Measurements from ENCODE around the gene SIN3A.

Gene SIN3A

GRCh38 chr15:75328493-75329314 is 122.8 kb downstream of the SIN3A start:
- no peak for DNase-seq

- DNase-seq, result no peak
Measured at GRCh38 chr15:75327491-75327890, 124.0 kb downstream of the SIN3A start.

- DNase-seq, result no peak
Measured at GRCh38 chr15:75327005-75327404, 124.5 kb downstream of the SIN3A start.

- no peak for DNase-seq
Measured at GRCh38 chr15:75325922-75326321, 125.6 kb downstream of the SIN3A start.

GRCh38 chr15:75321711-75322110 is 129.8 kb downstream of the SIN3A start:
- DNase-seq, result no peak
